SK-N-SH (cell line): ENCODE data around the gene SYNPO2. TPM values are rescaled to one million over a fixed set of nuclear protein-coding genes. Genes with fewer than 3 reads are reported as not detected.

Source experiments
- CTCF ChIA-PET: fragments of 300-600, 350-600 bp; formaldehyde crosslinking; extraction: SDS; loops from one replicate; lab custom pipeline; 2021; lab: Yijun Ruan, JAX
- POLR2A ChIA-PET: fragments of 350-600 bp; sonication (Branson Sonifier 250); formaldehyde crosslinking; extraction: SDS; loops from one replicate; lab custom pipeline; 2020; ENCODE audit warnings: antibody characterized with exemption, inconsistent platforms; lab: Yijun Ruan, JAX
- DNase-seq: peaks from one replicate; pipeline ENCODE4 v3.0.0; 2012
- H2AFZ ChIP-seq: fragments of 200-600 bp; sonication (generic); 2 replicates; pipeline ENCODE4 v1.8.1; 2016; ENCODE audit warnings: antibody characterized with exemption, mild to moderate bottlenecking, low read depth
- H3F3A ChIP-seq: fragments of 200-600 bp; sonication (generic); replicated peaks from 2 replicates; pipeline ENCODE3; 2016; ENCODE audit warnings: antibody characterized with exemption, mild to moderate bottlenecking; ENCODE audit not compliant: insufficient read depth
- H3K27ac ChIP-seq, 2 experiments: fragments of 200-500 bp in 1 of 2; fragments of 200-600 bp in 1 of 2; sonication (Bioruptor generic) in 1 of 2; sonication (generic), shearing (Covaris generic) in 1 of 2; 2 replicates each; pipeline versions ENCODE4 v1.5.1 to v1.6.1; 2014 to 2016; ENCODE audit warnings: low read depth in 2 of 2, inconsistent platforms in 1 of 2, low read length in 1 of 2, mild to moderate bottlenecking in 1 of 2, mixed read lengths in 1 of 2
- H3K27me3 ChIP-seq: fragments of 200-600 bp; sonication (generic), shearing (Covaris generic); 2 replicates; pipeline ENCODE4 v1.6.1; 2016; ENCODE audit warnings: mixed run types; ENCODE audit not compliant: insufficient read depth
- H3K36me3 ChIP-seq, 2 experiments: fragments of 200-500 bp in 1 of 2; fragments of 200-600 bp in 1 of 2; sonication (Bioruptor generic) in 1 of 2; sonication (generic) in 1 of 2; replicated peaks in 1 of 2; 2 replicates each; pipeline versions ENCODE3 to v1.5.1; 2014 to 2016; ENCODE audit warnings: low read length in 1 of 2, mild to moderate bottlenecking in 1 of 2; ENCODE audit not compliant: insufficient read depth in 2 of 2, control insufficient read depth in 1 of 2
- H3K4me1 ChIP-seq, 2 experiments: fragments of 200-500 bp in 1 of 2; fragments of 200-600 bp in 1 of 2; sonication (Bioruptor generic) in 1 of 2; sonication (generic), shearing (Covaris generic) in 1 of 2; 2 replicates each; pipeline versions ENCODE4 v1.5.1 to v1.6.1; 2014 to 2016; ENCODE audit warnings: low read depth in 1 of 2, low read length in 1 of 2, mixed run types in 1 of 2; ENCODE audit not compliant: insufficient read depth in 2 of 2, control insufficient read depth in 1 of 2
- H3K4me2 ChIP-seq: fragments of 200-600 bp; sonication (generic), shearing (Covaris generic); 2 replicates; pipeline ENCODE4 v1.6.1; 2017; ENCODE audit warnings: mixed run types
- H3K4me3 ChIP-seq, 2 experiments: fragments of 200-500 bp in 1 of 2; fragments of 200-600 bp in 1 of 2; sonication (Bioruptor generic) in 1 of 2; sonication (generic), shearing (Covaris generic) in 1 of 2; 2 replicates each; pipeline versions ENCODE4 v1.5.1 to v1.8.1; 2014 to 2016; ENCODE audit warnings: low read depth in 2 of 2, inconsistent platforms in 1 of 2, low read length in 1 of 2, mild to moderate bottlenecking in 1 of 2, mixed read lengths in 1 of 2, moderate library complexity in 1 of 2
- H3K79me2 ChIP-seq: fragments of 200-600 bp; sonication (generic); 2 replicates; pipeline ENCODE4 v1.8.1; 2017; ENCODE audit warnings: mild to moderate bottlenecking; ENCODE audit not compliant: insufficient read depth
- H3K9ac ChIP-seq: fragments of 200-600 bp; sonication (generic); 2 replicates; pipeline ENCODE4 v1.6.1; 2017; ENCODE audit warnings: mixed run types
- H3K9me2 ChIP-seq: fragments of 200-600 bp; sonication (generic); 2 replicates; pipeline ENCODE4 v1.6.1; 2017; ENCODE audit warnings: mixed run types
- H3K9me3 ChIP-seq: fragments of 200-600 bp; sonication (generic); 2 replicates; pipeline ENCODE4 v1.6.1; 2017; ENCODE audit warnings: mixed run types, mild to moderate bottlenecking, moderate library complexity
- H4K20me1 ChIP-seq: fragments of 200-600 bp; sonication (generic); 2 replicates; pipeline ENCODE4 v1.6.1; 2017; ENCODE audit warnings: mild to moderate bottlenecking, mixed run types; ENCODE audit not compliant: insufficient read depth
- CHD2 ChIP-seq: fragments of 150-350 bp; IDR thresholded peaks from 2 replicates; pipeline ENCODE4 v1.6.1; 2018; ENCODE audit warnings: low read length; ENCODE audit not compliant: partially characterized antibody
- ELF1 ChIP-seq: IDR thresholded peaks from 2 replicates; pipeline ENCODE4 v1.4.0; 2012
- EP300 ChIP-seq, 2 experiments: IDR thresholded peaks; 2 replicates each; pipeline versions ENCODE4 v1.4.0 to v1.6.1; 2012; ENCODE audit warnings: borderline replicate concordance in 1 of 2, low read depth in 1 of 2, low read length in 1 of 2
- EZH2phosphoT487 ChIP-seq: fragments of 200-600 bp; sonication (generic); IDR thresholded peaks from 2 replicates; pipeline ENCODE4 v1.6.1; 2017; ENCODE audit warnings: low read depth, mixed run types, mild to moderate bottlenecking, antibody characterized with exemption, moderate library complexity, borderline replicate concordance
- FOSL2 ChIP-seq: IDR thresholded peaks from 2 replicates; pipeline ENCODE4 v1.4.0; 2012; ENCODE audit warnings: low read depth, mild to moderate bottlenecking, moderate library complexity, borderline replicate concordance
- FOXJ3 ChIP-seq: sonication (generic); formaldehyde crosslinking; IDR thresholded peaks from 2 replicates; pipeline ENCODE4 v1.5.1; 2020; ENCODE audit warnings: mild to moderate bottlenecking, missing genetic modification reagents
- FOXM1 ChIP-seq: IDR thresholded peaks from 2 replicates; pipeline ENCODE4 v1.4.0; 2012; ENCODE audit warnings: low read depth, mild to moderate bottlenecking
- GABPA ChIP-seq: IDR thresholded peaks from 2 replicates; pipeline ENCODE4 v1.4.0; 2012; ENCODE audit warnings: low read depth, mild to moderate bottlenecking
- GATA2 ChIP-seq: sonication (generic); formaldehyde crosslinking; IDR thresholded peaks from 2 replicates; pipeline ENCODE4 v1.5.0; 2020; ENCODE audit warnings: mild to moderate bottlenecking, missing genetic modification reagents
- JUND ChIP-seq: IDR thresholded peaks from 2 replicates; pipeline ENCODE4 v1.4.0; 2012
- MAX ChIP-seq: IDR thresholded peaks from 2 replicates; pipeline ENCODE4 v1.4.0; 2012; ENCODE audit warnings: low read depth
- MEF2A ChIP-seq: IDR thresholded peaks from 2 replicates; pipeline ENCODE4 v1.4.0; 2012; ENCODE audit warnings: low read depth, borderline replicate concordance
- MXI1 ChIP-seq: IDR thresholded peaks from 2 replicates; pipeline ENCODE4 v1.6.1; 2012; ENCODE audit warnings: mild to moderate bottlenecking, low read depth, low read length, improper control_type of control experiment
- NFIC ChIP-seq: IDR thresholded peaks from 2 replicates; pipeline ENCODE4 v1.4.0; 2012; ENCODE audit warnings: borderline replicate concordance
- RAD21 ChIP-seq: IDR thresholded peaks from 2 replicates; pipeline ENCODE4 v1.6.1; 2012; ENCODE audit warnings: mild to moderate bottlenecking, low read length
- RCOR1 ChIP-seq: fragments of 150-350 bp; IDR thresholded peaks from 2 replicates; pipeline ENCODE4 v1.6.1; 2017; ENCODE audit warnings: antibody characterized with exemption, low read length
- RFX5 ChIP-seq: IDR thresholded peaks from 2 replicates; pipeline ENCODE4 v1.6.1; 2012; ENCODE audit warnings: mild to moderate bottlenecking, improper control_type of control experiment, low read length
- RXRA ChIP-seq: IDR thresholded peaks from 2 replicates; pipeline ENCODE4 v1.4.0; 2012; ENCODE audit warnings: low read depth, mild to moderate bottlenecking, borderline replicate concordance
- SIN3A ChIP-seq: IDR thresholded peaks from 2 replicates; pipeline ENCODE4 v1.6.1; 2012; ENCODE audit warnings: low read depth, mild to moderate bottlenecking, low read length, moderate library complexity, borderline replicate concordance
- SMC3 ChIP-seq: IDR thresholded peaks from 2 replicates; pipeline ENCODE4 v1.6.1; 2012; ENCODE audit warnings: low read depth, low read length, improper control_type of control experiment
- TAF1 ChIP-seq: IDR thresholded peaks from 2 replicates; pipeline ENCODE4 v1.6.1; 2012; ENCODE audit warnings: low read depth, mild to moderate bottlenecking, low read length, moderate library complexity, borderline replicate concordance
- TCF12 ChIP-seq: IDR thresholded peaks from 2 replicates; pipeline ENCODE4 v1.4.0; 2012
- TEAD4 ChIP-seq: IDR thresholded peaks from 2 replicates; pipeline ENCODE4 v1.4.0; 2012; ENCODE audit warnings: mild to moderate bottlenecking, borderline replicate concordance; ENCODE audit not compliant: insufficient read depth
- YY1 ChIP-seq: IDR thresholded peaks from 2 replicates; pipeline ENCODE4 v1.4.0; 2012; ENCODE audit warnings: low read depth, mild to moderate bottlenecking
- ZBTB33 ChIP-seq: IDR thresholded peaks from 2 replicates; pipeline ENCODE4 v1.4.0; 2012; ENCODE audit warnings: low read depth, borderline replicate concordance
- WGBS: methylation state at CpG from one replicate; pipeline ENCODE4 v1.1.6; 2017; ENCODE audit warnings: low lambda C conversion rate; 5-methylcytosine and 5-hydroxymethylcytosine counted together
- polyA plus RNA-seq, 3 experiments: library from polyadenylated mRNA; depleted of rRNA; stranded (reverse); fragments of >200 nt; gene quantifications; 2 replicates each; pipeline ENCODE4 v1.2.3, GENCODE V29; 2012

The SYNPO2 gene
- polyA plus RNA-seq, 1 of the 3 experiments (the other 2 are of a cell fraction) = 7.2 TPM

- DNase-seq = no peak
- POLR2A ChIA-PET = no interaction called here
- peaks cover 26% of the 10 kb centered on the region for H3F3A ChIP-seq
- no peak overlapping the region for H3K4me2 ChIP-seq
- H2AFZ ChIP-seq = no peak overlapping the region
- no peaks in the 10 kb centered on the region for H3K27me3 ChIP-seq
- CTCF ChIA-PET = interaction anchor here (1.1 to 1.3 kb wide), 2 partner anchors 14 kb away, joined by 3 read pairs; no protein-coding TSS in a partner anchor
- H3K9ac ChIP-seq = no peak overlapping the region
- WGBS = 78% methylated on average over 2 of the region's 2 CpGs
- TF ChIP-seq TAF1 (no peak), SMC3 (no peak), NFIC (no peak), TEAD4 (no peak), YY1 (no peak), EZH2phosphoT487 (no peak), JUND (no peak), MXI1 (no peak), MAX (no peak), RCOR1 (no peak), FOSL2 (no peak), GABPA (no peak), FOXJ3 (CRISPR knock-in tag) (no peak), GATA2 (CRISPR knock-in tag) (no peak), RAD21 (no peak), ELF1 (no peak), SIN3A (no peak)
- peaks cover 0 to 2% of the 10 kb centered on the region in 2 experiments for H3K36me3 ChIP-seq
- no peak overlapping the region for H3K4me3 ChIP-seq
- 0 out of 2 replicates have a peak, but pooled peaks cover 9% of the 10 kb centered on the region for H3K79me2 ChIP-seq
- peaks cover 29 to 36% of the 10 kb centered on the region in 2 experiments for H3K4me1 ChIP-seq
- H3K27ac ChIP-seq = peak overlapping the region; percentile 47 to 83; a peak in 2 of 4 replicates
- H4K20me1 ChIP-seq = no peaks in the 10 kb centered on the region
- H3K9me2 ChIP-seq = no peaks in the 10 kb centered on the region
- no peaks in the 10 kb centered on the region for H3K9me3 ChIP-seq
Measured at GRCh38 chr4:118920247-118920646, 31.6 kb downstream of the SYNPO2 start.

- no peak overlapping the region for H3K4me2 ChIP-seq
- H3K9me2 ChIP-seq = no peaks in the 10 kb centered on the region
- no peaks in the 10 kb centered on the region for H4K20me1 ChIP-seq
- H3K4me3 ChIP-seq = no peak overlapping the region
- no peak for DNase-seq
- H3K27ac ChIP-seq = peak overlapping the region in 1 of 2 experiments; percentile 24; a peak in 2 of 4 replicates
- no peaks in the 10 kb centered on the region for H3K27me3 ChIP-seq
- no peak overlapping the region for H3K9ac ChIP-seq
- H3F3A ChIP-seq = peaks cover 24% of the 10 kb centered on the region
- POLR2A ChIA-PET = no interaction called here
- peaks cover 27 to 42% of the 10 kb centered on the region in 2 experiments for H3K4me1 ChIP-seq
- H2AFZ ChIP-seq = no peak overlapping the region
- TF ChIP-seq CHD2 = no peak
- no peak for TF ChIP-seq TCF12
- no peak for TF ChIP-seq RCOR1
- no peak for TF ChIP-seq FOXM1
- TF ChIP-seq NFIC = no peak
- no peak for TF ChIP-seq FOXJ3 (CRISPR knock-in tag)
- TF ChIP-seq TAF1 = no peak
- no peak for TF ChIP-seq JUND
- TF ChIP-seq RXRA = no peak
- TF ChIP-seq RFX5 = no peak
- no peak for TF ChIP-seq MEF2A
- no peak for TF ChIP-seq ZBTB33
- TF ChIP-seq EP300 (IDR thresholded peaks at IDR 0.05; ENCODE audit: borderline replicate concordance in 1 of 2, low read depth in 1 of 2, low read length in 1 of 2) = no peak
- H3K79me2 ChIP-seq = 0 out of 2 replicates have a peak, but pooled peaks cover 7% of the 10 kb centered on the region
- H3K9me3 ChIP-seq = no peaks in the 10 kb centered on the region
- H3K36me3 ChIP-seq = peaks cover 0 to 2% of the 10 kb centered on the region in 2 experiments
- CTCF ChIA-PET = interaction anchor here (0.5 to 1.0 kb wide), 4 partner anchors 13 to 118 kb away, joined by 3 read pairs; no protein-coding TSS in a partner anchor
Measured at GRCh38 chr4:118921786-118922185, 33.1 kb downstream of the SYNPO2 start.
